Measurements from ENCODE around the gene NEB. TPM values are rescaled to one million over a fixed set of nuclear protein-coding genes. Genes with fewer than 3 reads are reported as not detected.
"Not testable (repeated sequence)": the region's sequence is repeated elsewhere in the genome, so short reads cannot be mapped to it uniquely, and the experiment has no call there.

Gene NEB
- total RNA-seq, 1 donor from 2014 or later, result 10.9 TPM

DNA sequence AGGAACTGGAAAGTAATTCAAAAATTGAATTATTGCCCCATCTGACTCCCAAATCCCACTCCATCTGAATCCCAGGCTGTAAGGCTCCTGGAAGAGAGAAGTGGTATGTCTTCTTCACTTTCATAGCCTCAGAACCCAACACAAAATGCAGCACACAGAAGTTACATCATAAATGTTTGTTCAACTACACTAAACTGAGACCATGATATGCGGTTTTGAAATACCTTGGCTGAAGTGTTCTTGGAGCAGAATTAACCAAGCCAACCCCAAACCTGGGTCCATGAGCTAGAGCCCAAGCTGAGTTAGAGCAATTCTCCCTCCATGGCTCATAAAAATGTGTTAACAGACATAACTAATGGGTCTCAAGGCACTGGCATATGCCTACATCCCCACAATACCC, 23.3 kb downstream of the NEB start:
- intact Hi-C loops (cut with DNase I), result no loop called here
- DNase-seq (ENCODE audit: low spot score), result no peak

DNA sequence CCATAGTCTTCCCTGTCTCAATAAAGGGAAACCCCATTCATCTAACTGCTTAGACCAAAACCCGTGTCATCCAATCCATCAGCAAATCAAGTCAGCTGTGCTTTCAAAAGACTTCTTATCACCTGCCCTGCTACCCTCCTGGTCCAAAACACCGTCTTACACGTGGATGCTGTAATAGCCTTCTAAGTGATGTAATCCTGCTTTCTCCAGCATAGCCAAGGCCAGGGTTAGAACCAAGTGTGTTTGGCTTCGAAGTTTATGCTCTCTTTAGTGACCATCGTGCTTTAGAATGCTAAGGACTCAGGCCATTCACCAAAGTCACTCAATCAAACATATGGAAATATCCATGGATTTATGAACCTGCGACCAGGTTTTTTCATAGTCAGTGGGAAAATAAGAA, 25.5 kb downstream of the NEB start:
- intact Hi-C loops (cut with DNase I), result no loop called here
- no peak for DNase-seq (ENCODE audit: low spot score)

DNA sequence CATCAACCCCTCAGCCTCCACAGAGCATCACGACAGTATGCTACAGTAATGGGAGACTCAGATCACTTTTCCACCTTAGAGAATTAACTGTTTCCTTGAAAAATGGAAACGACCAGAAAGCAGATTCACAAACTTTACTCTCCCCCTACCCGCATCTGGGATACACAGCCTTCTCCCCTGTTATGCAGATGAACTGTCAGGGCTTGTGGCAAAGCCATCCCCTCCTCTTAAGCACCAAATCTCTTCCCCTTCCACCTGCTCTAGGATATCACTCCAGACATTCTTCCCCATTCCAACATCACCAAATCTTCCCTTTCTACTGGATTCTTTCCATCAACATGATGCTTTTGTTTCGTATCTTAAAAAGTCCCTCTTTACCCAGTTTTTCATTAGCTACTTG, 26.4 kb downstream of the NEB start:
- intact Hi-C loops (cut with DNase I), result no loop called here

DNA sequence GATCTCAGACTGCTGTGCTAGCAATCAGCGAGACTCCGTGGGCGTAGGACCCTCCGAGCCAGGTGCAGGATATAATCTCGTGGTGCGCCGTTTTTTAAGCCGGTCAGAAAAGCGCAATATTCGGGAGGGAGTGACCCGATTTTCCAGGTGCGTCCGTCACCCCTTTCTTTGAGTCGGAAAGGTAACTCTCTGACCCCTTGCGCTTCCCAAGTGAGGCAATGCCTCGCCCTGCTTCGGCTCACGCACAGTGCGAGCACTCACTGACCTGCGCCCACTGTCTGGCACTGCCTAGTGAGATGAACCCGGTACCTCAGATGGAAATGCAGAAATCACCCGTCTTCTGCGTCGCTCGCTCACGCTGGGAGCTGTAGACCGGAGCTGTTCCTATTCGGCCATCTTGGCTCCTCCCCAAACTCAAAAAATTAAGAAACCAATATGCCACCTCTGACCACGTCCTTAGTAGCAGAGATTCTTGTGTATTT, 29.8 kb downstream of the NEB start:
- intact Hi-C loops (cut with DNase I); DNase-seq (ENCODE audit: low spot score): not testable (repeated sequence)

More for the DNA sequence above, 26.4 kb downstream of the NEB start:
- DNase-seq (ENCODE audit: low spot score), result no peak

DNA sequence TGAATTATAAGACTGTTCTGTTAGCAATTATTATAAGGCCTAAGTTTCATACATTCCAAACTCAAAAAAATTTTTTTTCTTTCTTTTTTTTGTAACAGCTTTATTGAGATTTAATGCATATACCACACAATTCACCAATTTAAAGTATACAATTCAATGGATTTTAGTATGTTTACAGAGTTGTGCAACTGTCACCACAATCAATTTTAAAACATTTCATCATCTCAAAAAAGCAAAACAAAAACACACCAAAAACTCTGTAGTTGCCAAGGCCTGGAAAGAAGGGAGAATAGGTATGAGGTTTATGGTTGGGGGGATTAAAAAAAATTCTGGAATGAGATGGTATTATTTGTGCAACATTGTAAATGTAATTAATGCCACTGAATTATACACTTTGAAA, 36.1 kb downstream of the NEB start:
- intact Hi-C loops (cut with DNase I); DNase-seq (ENCODE audit: low spot score): not testable (repeated sequence)

DNA sequence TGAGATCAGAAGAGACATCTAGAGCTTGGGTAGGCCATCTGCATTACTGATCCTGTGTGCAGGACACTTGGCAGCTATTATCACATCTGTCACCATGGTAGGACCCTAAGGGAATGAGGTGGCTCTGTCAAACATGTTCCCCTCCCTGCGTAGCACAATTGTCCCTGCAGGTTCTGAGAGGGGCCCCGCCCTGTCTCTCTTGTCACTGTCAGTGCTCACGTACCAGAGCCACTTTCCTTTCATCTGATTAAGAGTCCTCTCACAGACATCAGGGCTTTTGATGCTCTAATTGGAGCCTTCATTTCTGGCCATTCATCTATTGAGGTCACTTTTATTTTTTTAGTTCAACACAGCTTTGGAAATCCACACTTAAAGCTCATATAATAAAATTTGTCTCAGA, 38.5 kb downstream of the NEB start:
- DNase-seq (ENCODE audit: low spot score), result no peak
- intact Hi-C loops (cut with DNase I), result no loop called here

DNA sequence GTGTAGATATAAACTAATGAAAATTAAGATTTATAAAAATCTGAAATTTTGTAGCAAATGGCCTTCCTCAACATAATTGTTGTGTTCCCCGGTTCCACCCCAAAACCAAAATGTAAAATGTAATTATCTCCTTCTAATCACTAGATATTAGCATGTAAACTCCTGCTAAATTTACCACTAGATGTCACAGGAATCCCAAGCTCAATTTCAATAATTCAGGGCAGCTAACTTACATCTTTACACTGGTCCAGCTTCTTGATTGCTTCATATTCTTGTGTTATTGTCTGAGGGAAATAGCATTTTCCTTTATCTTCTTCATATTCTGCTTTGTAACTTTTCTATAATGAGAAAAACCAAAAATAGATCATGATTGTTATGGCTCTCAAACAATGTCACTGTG, 42.6 kb downstream of the NEB start:
- DNase-seq (ENCODE audit: low spot score), result no peak
- intact Hi-C loops (cut with DNase I), result no loop called here

DNA sequence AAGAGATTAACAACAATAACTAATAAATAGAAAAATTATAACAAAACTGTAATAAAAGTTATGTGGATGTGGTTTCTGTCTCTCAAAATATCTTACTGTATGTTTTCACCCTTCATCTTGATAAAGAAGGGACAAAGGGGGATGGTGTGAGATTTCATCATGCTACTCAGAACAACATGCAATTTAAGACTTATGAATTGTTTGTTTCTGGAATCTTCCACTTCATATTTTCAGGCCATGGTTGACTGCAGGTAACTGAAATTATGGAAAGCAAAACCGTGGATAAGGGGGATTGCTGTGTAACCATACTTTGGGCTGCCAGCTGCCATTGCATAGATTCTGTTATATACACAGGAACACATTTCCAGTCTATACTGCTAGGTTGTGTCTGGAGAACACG, 45.6 kb downstream of the NEB start:
- DNase-seq (ENCODE audit: low spot score), result no peak
- intact Hi-C loops (cut with DNase I), result no loop called here

DNA sequence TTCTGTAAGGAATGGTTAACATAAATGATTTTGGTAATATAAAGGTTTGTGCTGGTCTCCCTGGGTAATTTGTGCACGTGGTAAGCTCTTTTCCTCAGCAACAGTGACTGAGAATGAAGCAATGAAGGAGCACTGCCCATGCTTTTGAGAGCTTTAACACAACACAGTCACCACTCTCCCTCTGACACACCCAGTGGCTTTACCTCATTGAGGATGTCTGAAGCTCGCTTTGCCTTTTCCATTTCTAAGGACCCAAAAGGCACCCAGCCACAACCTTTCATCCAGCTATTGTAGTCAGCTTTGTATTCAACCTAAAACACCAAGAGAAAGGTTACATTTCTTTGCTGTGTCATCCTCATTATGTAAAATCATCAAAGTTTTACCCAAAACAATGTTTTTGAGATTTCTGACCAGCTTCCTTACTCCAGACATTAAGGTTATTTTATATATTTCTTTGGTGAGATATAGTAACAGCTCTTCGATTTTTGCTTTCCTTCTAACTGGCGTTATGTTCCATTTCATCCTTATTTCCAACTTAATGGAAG, 51.7 kb downstream of the NEB start:
- no peak for DNase-seq (ENCODE audit: low spot score)
- intact Hi-C loops (cut with DNase I), result no loop called here

DNA sequence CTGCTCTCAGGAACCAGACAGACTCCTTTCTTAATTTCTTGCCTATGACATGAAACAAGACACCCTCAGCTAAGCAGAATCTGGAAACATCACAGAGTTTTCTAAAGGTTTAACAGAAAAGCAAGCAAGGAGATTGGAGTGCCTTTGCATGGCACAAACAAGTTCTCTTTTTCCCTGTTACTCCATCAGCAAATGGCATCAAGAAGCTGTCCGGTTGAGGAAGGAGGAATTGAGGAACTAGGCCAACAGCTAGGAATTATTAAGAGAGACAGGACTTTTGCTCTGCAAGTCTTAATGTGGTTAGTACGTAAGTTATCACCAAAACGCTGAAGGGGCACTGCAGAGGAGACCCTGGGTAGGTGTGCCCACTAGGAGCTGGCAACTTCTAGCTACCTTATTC, 53.2 kb downstream of the NEB start:
- intact Hi-C loops (cut with DNase I), result no loop called here
- no peak for DNase-seq (ENCODE audit: low spot score)

DNA sequence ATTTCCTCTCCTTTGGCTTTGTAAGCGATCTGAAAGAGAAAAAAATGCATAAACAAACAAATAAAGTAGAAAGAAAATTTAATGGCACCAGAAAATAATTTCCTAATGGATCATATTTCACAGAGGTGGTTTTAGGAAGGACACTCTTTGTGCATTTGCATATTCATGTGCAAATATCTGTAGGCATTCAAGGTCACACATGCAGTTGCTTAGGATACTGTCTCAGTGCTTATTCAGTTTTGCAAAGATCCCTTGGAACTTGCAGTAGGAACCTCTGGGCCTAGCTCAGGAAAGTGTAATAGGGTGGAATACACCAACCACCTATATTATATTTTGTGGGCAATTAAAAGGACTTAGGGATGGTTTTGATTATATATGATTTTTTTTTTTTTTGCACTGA, 54.3 kb downstream of the NEB start:
- intact Hi-C loops (cut with DNase I), result no loop called here
- DNase-seq (ENCODE audit: low spot score), result no peak

DNA sequence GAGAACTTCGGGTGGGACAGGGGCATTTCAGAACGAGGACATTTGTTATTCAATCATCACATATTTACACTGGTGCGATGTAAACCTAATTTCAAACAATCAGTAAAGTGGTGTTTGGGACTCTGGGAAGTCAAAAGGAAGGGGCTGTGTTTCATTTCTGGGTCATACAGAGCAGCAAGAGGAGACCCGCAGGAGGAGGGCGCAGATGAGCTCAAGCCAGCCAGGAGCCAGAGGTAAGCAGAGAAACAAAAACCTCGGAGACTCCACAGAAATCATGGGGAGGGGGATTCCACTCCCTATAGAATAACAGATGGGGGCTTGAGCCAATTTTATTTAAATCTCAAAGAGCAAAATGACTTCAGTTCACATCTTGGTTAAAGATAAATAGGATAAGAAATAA, 55.4 kb downstream of the NEB start:
- intact Hi-C loops (cut with DNase I), result no loop called here
- DNase-seq (ENCODE audit: low spot score), result no peak

DNA sequence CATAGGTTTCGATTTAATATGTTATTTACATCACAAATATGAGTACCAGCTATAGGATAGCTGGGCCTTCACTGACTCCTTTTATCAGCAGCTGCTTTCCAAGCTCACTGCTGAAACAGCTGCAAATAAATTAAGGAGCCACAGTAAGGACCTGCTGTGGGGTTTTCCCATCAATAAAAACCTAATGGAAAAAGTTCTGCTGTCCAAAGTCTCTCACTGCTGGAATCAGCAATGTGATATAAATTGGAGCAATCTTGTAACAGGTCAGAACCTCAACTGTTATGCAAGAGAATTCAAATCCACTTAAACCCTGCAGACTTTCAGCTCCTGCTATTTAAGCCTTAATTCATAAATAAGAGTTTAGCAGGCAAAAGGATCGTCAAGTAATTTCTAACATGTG, 61.3 kb downstream of the NEB start:
- no peak for DNase-seq (ENCODE audit: low spot score)
- intact Hi-C loops (cut with DNase I), result no loop called here

DNA sequence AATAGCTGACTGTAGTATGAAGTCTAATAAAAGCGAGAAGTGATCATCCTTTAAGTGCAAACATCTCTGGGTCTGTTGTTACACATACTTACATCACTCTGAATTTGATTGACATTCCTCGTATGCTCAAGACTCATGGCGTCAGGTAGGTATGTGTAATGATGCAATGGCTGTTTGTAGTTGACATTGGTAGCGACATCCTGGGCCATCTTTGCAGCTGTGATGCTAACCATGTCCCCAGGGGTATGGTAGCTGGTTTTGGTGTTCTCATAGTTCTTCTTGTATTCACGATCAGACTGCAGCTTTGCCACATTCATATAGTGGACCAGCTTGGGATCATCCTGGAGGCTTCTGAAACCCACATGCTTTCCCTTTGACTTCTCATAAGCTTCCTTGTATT, 62.0 kb downstream of the NEB start:
- no peak for DNase-seq (ENCODE audit: low spot score)
- intact Hi-C loops (cut with DNase I), result no loop called here

DNA sequence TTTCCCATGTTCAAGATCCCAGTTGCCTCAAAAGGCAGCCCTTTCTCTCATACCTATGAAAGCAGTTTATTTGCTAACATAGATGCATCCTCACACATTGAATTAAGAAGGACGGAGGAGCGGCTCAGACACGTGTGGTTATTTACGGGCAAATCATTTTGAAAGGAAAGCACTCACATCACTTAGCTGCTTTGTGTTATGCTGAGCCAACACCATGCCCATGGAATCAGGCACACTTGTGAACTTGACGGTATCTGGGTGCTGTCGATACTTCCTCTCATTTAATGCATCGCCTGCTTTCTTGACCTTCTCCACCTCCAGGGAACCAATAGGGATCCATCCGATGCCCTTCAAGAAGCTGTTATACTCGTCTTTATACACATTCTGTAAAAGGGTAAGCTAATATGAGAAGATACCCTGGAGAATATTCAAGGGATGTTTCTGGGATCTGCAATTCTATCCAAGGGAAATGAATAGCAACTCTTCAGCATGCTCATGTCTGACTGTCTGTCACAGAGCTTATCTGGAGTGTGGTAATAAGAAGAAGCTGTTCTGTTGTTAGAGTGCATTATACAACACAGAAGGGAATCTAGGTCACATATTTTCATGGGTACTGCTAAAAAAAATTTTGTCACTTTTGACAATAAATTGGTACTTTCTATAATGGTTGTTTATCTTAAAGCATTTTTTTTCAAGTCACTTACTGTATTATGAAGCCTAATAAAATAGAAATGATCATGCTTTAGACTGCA, 63.3 kb downstream of the NEB start:
- no peak for DNase-seq (ENCODE audit: low spot score)
- intact Hi-C loops (cut with DNase I), result no loop called here

DNA sequence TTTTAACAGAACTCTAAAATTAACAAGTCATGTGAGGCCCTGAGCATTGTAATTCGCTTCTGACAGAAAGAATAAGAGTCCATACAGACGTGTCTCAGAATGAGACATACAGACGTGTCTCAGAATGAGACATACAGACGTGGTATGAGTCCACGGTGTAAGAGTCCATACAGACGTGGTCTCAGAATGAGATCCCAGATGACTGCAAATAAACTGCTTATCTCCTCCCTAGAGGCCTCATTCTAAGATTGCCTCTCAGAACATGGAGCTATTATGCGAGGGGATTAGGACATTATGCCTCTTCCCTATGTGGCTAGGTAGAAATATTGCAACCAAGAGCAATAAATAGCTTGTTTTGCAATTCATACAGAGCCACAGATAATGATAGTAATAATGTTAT, 63.9 kb downstream of the NEB start:
- no peak for DNase-seq (ENCODE audit: low spot score)
- intact Hi-C loops (cut with DNase I), result no loop called here

DNA sequence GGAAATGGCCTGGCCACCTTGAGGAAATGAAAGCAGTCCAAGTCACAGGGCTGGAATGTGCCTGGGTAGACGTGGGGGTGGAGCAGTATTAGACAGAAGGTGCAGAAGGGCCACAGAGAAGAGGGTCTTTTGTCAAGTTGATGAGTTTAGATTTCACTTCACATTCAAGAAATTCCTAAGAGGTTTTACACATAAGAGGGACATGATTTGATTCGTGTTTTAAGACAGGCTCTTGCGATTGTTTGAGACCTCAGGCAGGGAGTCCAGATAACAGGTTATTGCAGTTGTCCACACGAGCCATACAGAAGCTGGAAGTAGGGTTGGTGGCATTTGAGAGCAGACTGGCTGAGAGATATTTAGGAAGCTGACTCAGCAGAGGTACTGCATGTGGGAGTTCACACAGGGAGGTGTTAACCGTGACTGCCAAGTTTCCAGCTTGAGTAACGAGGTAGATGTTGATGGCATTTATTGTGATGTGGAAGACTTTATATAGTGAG, 64.6 kb downstream of the NEB start:
- intact Hi-C loops (cut with DNase I), result no loop called here
- DNase-seq (ENCODE audit: low spot score), result no peak

DNA sequence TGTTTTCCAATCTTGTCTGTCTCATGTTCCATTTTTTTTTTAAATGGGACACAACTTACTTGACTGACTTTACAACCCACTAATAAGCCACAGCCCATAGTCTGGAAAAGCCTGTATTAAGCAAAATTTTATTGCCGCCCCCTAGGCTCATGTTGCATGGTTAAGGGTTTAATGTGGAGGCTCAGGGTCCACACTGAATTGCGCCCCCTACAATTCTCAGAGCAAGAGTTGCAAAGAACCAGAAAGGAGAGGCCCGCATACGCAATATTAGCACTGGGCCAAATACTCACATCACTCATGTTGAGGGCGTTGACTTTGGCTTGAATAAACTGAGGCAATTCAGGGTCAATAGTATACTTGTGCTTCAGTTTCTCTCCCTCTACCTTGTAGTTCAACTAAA, 65.5 kb downstream of the NEB start:
- no peak for DNase-seq (ENCODE audit: low spot score)
- intact Hi-C loops (cut with DNase I), result no loop called here

DNA sequence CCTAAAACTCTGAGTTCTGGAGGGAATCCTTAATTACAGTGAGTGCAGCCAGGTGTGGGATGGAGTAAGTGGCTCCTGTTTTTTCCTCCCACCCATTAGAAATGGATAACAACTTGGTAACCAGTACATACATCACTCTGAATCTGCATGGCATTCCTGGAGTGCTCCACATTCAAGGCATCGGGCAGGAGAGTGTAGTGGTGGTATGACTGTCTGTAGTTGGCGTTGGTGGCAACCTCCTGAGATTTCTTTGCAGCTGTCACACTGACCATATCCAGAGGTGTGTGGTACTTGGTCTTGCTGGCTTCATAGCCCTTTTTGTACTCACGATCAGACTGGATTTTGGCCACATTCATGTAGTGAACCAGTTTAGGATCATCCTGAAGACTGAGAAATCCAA, 68.3 kb downstream of the NEB start:
- no peak for DNase-seq (ENCODE audit: low spot score)
- intact Hi-C loops (cut with DNase I), result no loop called here

DNA sequence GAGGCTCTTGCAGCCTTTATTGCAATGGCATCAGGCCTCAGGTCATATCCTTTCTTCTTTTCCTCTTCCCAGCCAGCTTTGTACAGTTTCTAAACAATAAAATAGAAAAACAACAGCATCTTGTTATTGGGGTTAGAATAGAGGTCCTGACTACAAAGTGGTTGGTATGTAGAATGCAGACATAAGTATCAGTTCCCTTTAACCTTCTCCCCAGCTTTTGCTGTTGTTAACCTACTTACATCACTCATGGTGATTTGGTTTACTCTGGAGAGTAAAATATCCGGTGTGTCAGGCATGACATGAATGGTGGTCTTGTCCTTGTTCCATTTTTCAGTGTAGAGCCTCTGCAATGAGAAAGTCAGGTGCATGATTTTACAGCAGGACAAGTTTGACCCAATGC, 69.8 kb downstream of the NEB start:
- DNase-seq (ENCODE audit: low spot score), result no peak
- intact Hi-C loops (cut with DNase I), result no loop called here

DNA sequence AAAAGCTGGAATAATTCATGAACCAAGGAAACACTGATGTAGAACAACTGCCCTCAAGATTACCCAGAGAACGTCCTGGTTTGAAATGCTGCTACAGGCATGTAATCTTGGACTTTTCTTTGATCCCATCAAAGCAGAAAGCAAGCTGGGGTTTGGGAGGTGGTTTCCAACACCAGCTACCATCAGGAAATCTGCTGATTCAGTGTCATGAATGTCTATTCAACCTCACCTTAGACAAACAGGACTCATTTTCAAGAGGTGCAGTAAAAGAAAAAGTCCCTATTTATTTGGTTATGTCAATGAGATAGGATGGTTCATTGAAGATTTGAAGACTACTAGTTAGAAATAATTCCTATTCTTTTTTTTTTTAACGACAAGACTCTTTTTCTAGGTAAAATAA, 72.7 kb downstream of the NEB start:
- no peak for DNase-seq (ENCODE audit: low spot score)
- intact Hi-C loops (cut with DNase I), result no loop called here

DNA sequence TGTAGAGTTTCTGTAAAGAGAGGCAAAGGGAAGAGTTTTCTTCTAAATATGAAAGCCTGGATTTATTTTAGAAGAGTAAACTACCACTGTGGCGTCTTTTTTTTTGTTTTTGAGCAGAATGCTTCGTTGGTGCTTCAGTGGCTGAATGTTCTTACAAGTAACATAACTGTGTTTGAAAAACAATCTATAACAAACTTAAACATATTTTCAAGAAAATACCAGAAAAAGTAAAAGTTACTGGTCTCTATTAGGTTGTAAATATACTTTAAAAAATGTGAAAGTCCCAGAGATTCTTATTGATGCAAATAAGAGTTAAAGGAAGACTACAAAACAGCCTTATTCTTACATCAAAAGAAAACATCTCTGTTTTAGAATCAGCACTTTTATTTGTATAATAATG, 76.2 kb downstream of the NEB start:
- DNase-seq (ENCODE audit: low spot score), result no peak

More for the DNA sequence above, 76.2 kb downstream of the NEB start:
- intact Hi-C loops (cut with DNase I), result no loop called here
